Keratinocyte (primary cell): ENCODE data around the gene FTSJ3. TPM values are rescaled to one million over a fixed set of nuclear protein-coding genes. Genes with fewer than 3 reads are reported as not detected.

Experiments
- DNase-seq: peaks from one replicate; pipeline ENCODE4 v3.0.0-alpha.2; 2011; ENCODE audit warnings: low read depth, missing footprints, low spot score
- FAIRE-seq: peaks from 2 replicates; lab custom pipeline; 2011; peaks lifted over from hg19 to GRCh38; lab: Jason Lieb, UNC
- H2AFZ ChIP-seq: 2 replicates; pipeline ENCODE4 v1.6.0; 2012; ENCODE audit warnings: low read length, control low read depth, inconsistent platforms; ENCODE audit not compliant: control insufficient read depth
- H3K27ac ChIP-seq: 2 replicates; pipeline ENCODE4 v1.5.1; 2011; ENCODE audit warnings: low read length; ENCODE audit not compliant: control insufficient read depth, insufficient read depth
- H3K27me3 ChIP-seq: 3 replicates; pipeline ENCODE4 v1.6.0; 2011; ENCODE audit warnings: low read length; ENCODE audit not compliant: control insufficient read depth, insufficient read depth; ENCODE audit errors: extremely low read depth
- H3K36me3 ChIP-seq, 2 experiments: 2 replicates in 1 of 2; 3 replicates in 1 of 2; pipeline ENCODE4 v1.5.1; 2011; ENCODE audit warnings: low read length in 2 of 2, mild to moderate bottlenecking in 1 of 2; ENCODE audit not compliant: control insufficient read depth in 2 of 2, insufficient read depth in 2 of 2; ENCODE audit errors: extremely low read depth in 1 of 2
- H3K4me1 ChIP-seq: 3 replicates; pipeline ENCODE4 v1.5.1; 2011; ENCODE audit warnings: low read length; ENCODE audit not compliant: control insufficient read depth, insufficient read depth; ENCODE audit errors: extremely low read depth
- H3K4me2 ChIP-seq: 3 replicates; pipeline ENCODE4 v1.6.0; 2011; ENCODE audit warnings: low read depth, low read length; ENCODE audit not compliant: control insufficient read depth, insufficient read depth; ENCODE audit errors: extremely low read depth
- H3K4me3 ChIP-seq, 3 experiments: fragments of 200-600 bp in 1 of 3; sonication (generic) in 1 of 3; 2 replicates in 2 of 3; 3 replicates in 1 of 3; pipeline ENCODE4 v1.5.1; 2011 to 2016; ENCODE audit warnings: low read length in 3 of 3, mild to moderate bottlenecking in 3 of 3, control low read depth in 2 of 3, inconsistent platforms in 1 of 3, low read depth in 1 of 3, mixed read lengths in 1 of 3, mixed run types in 1 of 3, moderate library complexity in 1 of 3; ENCODE audit not compliant: control insufficient read depth in 2 of 3, insufficient read depth in 2 of 3; ENCODE audit errors: extremely low read depth in 1 of 3
- H3K79me2 ChIP-seq: 2 replicates; pipeline ENCODE4 v1.6.0; 2012; ENCODE audit warnings: low read length; ENCODE audit not compliant: control insufficient read depth, insufficient read depth
- H3K9ac ChIP-seq: 3 replicates; pipeline ENCODE4 v1.6.0; 2011; ENCODE audit warnings: low read length; ENCODE audit not compliant: control insufficient read depth, insufficient read depth; ENCODE audit errors: extremely low read depth
- H3K9me1 ChIP-seq: 3 replicates; pipeline ENCODE4 v1.6.0; 2011; ENCODE audit warnings: low read length; ENCODE audit not compliant: control insufficient read depth, insufficient read depth; ENCODE audit errors: extremely low read depth
- H3K9me3 ChIP-seq: 2 replicates; pipeline ENCODE4 v1.5.1; 2012; ENCODE audit warnings: low read depth, low read length; ENCODE audit not compliant: control insufficient read depth
- H4K20me1 ChIP-seq: 3 replicates; pipeline ENCODE4 v1.6.0; 2011; ENCODE audit warnings: low read length; ENCODE audit not compliant: control insufficient read depth, insufficient read depth; ENCODE audit errors: extremely low read depth
- EZH2 ChIP-seq: IDR thresholded peaks from one replicate; pipeline ENCODE4 v1.6.1; 2012; ENCODE audit warnings: inconsistent platforms, mild to moderate bottlenecking, low read length, moderate library complexity
- dilution Hi-C: fragments of 300-500 bp; cut with MboI; formaldehyde crosslinking; loops from one replicate; pipeline ENCODE4 v1.7.0; 2020; ENCODE audit warnings: low sequenced_read_pairs; ENCODE audit not compliant: extremely low pct_ligation_motif_present
- polyA plus RNA-seq, 5 experiments: library from polyadenylated mRNA; depleted of rRNA in 3 of 5; stranded (reverse) in 3 of 5; stranded (forward) in 1 of 5; unstranded in 1 of 5; fragments of >200 nt; gene quantifications; 1 replicate in 1 of 5; 2 replicates in 3 of 5; 3 replicates in 1 of 5; pipeline versions ENCODE4 v1.2.1 to v1.2.3, GENCODE V29; 2011 to 2012; ENCODE audit warnings: missing spikeins in 2 of 5, low read depth in 1 of 5, low replicate concordance in 1 of 5
- TF ChIP-seq, protein P1 (sequence below), 3 experiments: IDR thresholded peaks in 1 of 3; conservative IDR thresholded peaks in 1 of 3; optimal IDR thresholded peaks in 1 of 3; 2 replicates in 2 of 3; 3 replicates in 1 of 3; pipeline versions ENCODE3 to v1.5.1; 2011; ENCODE audit warnings: low read length in 3 of 3, mild to moderate bottlenecking in 3 of 3, moderate library complexity in 2 of 3, control low read depth in 1 of 3, inconsistent platforms in 1 of 3; ENCODE audit not compliant: insufficient read depth in 2 of 3; ENCODE audit errors: extremely low read depth in 1 of 3

FTSJ3 gene
- polyA plus RNA-seq, 1 donor (not counting 4 experiments of a cell fraction or from before 2014, with no cell fraction given) = 43.7 TPM

DNA sequence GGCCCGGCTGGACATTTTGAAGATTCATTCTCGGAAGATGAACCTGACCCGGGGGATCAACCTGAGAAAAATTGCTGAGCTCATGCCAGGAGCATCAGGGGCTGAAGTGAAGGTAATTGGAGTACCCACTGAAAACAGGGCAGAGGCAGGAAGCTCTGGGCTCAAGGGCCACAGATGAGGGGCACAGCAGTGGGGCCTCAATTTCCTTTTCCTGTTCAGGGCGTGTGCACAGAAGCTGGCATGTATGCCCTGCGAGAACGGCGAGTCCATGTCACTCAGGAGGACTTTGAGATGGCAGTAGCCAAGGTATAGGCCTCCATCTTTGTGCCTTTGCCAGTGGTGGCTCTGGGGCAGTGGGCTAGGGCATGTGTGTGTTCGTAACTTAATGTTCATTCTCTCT, 4.0 kb upstream of the FTSJ3 start:
- no peaks in the 10 kb centered on the region for H3K9me1 ChIP-seq
- H3K4me3 ChIP-seq = no peak overlapping the region
- DNase-seq = no peak
- TF ChIP-seq, protein P1, sequence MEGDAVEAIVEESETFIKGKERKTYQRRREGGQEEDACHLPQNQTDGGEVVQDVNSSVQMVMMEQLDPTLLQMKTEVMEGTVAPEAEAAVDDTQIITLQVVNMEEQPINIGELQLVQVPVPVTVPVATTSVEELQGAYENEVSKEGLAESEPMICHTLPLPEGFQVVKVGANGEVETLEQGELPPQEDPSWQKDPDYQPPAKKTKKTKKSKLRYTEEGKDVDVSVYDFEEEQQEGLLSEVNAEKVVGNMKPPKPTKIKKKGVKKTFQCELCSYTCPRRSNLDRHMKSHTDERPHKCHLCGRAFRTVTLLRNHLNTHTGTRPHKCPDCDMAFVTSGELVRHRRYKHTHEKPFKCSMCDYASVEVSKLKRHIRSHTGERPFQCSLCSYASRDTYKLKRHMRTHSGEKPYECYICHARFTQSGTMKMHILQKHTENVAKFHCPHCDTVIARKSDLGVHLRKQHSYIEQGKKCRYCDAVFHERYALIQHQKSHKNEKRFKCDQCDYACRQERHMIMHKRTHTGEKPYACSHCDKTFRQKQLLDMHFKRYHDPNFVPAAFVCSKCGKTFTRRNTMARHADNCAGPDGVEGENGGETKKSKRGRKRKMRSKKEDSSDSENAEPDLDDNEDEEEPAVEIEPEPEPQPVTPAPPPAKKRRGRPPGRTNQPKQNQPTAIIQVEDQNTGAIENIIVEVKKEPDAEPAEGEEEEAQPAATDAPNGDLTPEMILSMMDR (optimal IDR thresholded peaks at IDR 0.05 in 1 of 3, IDR thresholded peaks at IDR 0.05 in 1 of 3, conservative IDR thresholded peaks at IDR 0.05 in 1 of 3; ENCODE audit: extremely low read depth in 1 of 3, insufficient read depth in 2 of 3, low read length in 3 of 3) = no peak
- TF ChIP-seq EZH2 = no peak
- no peak overlapping the region for H3K27ac ChIP-seq
- peaks cover 56 to 59% of the 10 kb centered on the region in 2 experiments for H3K36me3 ChIP-seq
- H3K79me2 ChIP-seq = peaks cover 37% of the 10 kb centered on the region
- dilution Hi-C loops = no loop called here
- no peaks in the 10 kb centered on the region for H3K9me3 ChIP-seq
- no peak for FAIRE-seq
- H3K27me3 ChIP-seq = no peaks in the 10 kb centered on the region
- H3K9ac ChIP-seq = no peak overlapping the region
- peaks cover 25% of the 10 kb centered on the region for H3K4me1 ChIP-seq
- H2AFZ ChIP-seq = no peak overlapping the region
- H4K20me1 ChIP-seq = peaks cover 7% of the 10 kb centered on the region
- H3K4me2 ChIP-seq = no peak overlapping the region

DNA sequence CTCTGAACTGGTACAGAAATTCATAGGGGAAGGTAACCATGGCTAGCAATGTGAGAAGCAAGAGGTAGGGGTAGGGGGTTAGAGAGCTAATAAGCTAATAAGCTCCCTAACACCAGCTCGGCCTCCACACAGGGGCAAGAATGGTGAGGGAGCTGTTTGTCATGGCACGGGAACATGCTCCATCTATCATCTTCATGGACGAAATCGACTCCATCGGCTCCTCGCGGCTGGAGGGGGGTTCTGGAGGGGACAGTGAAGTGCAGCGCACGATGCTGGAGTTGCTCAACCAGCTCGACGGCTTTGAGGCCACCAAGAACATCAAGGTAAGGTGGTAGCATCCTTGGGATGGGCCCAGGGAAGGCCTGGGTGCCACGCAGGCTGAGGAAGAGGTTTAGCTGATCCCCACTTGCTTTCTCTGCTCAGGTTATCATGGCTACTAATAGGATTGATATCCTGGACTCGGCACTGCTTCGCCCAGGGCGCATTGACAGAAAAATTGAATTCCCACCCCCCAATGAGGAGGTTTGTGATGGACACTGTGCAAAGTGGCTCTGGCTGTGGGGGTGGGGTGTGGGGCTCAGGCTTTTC, 3.5 kb upstream of the FTSJ3 start:
- peaks cover 28% of the 10 kb centered on the region for H3K4me1 ChIP-seq
- H3K4me2 ChIP-seq = no peak overlapping the region
- FAIRE-seq = no peak
- no peak for DNase-seq
- dilution Hi-C loops = no loop called here
- H3K9ac ChIP-seq = no peak overlapping the region
- H3K79me2 ChIP-seq = peaks cover 42% of the 10 kb centered on the region
- H2AFZ ChIP-seq = no peak overlapping the region
- no peaks in the 10 kb centered on the region for H3K9me3 ChIP-seq
- peaks cover 54 to 57% of the 10 kb centered on the region in 2 experiments for H3K36me3 ChIP-seq
- no peaks in the 10 kb centered on the region for H3K27me3 ChIP-seq
- H4K20me1 ChIP-seq = peaks cover 7% of the 10 kb centered on the region
- H3K4me3 ChIP-seq = no peak overlapping the region
- no peaks in the 10 kb centered on the region for H3K9me1 ChIP-seq
- TF ChIP-seq, protein P1 (optimal IDR thresholded peaks at IDR 0.05 in 1 of 3, IDR thresholded peaks at IDR 0.05 in 1 of 3, conservative IDR thresholded peaks at IDR 0.05 in 1 of 3; ENCODE audit: extremely low read depth in 1 of 3, insufficient read depth in 2 of 3, low read length in 3 of 3) = no peak
- no peak for TF ChIP-seq EZH2
- H3K27ac ChIP-seq = no peak overlapping the region
